Measurements from ENCODE around the gene CAMK1.

- TF ChIP-seq POLR2AphosphoS5 (IDR thresholded peaks at IDR 0.05; ENCODE audit: low read depth, low read length) (no peak), TAF1 (IDR thresholded peaks at IDR 0.05; ENCODE audit: borderline replicate concordance, insufficient read depth, low read length) (no peak), SIN3A (IDR thresholded peaks at IDR 0.05; ENCODE audit: borderline replicate concordance, insufficient read depth, low read length) (no peak)
- TF ChIP-seq, protein P1, sequence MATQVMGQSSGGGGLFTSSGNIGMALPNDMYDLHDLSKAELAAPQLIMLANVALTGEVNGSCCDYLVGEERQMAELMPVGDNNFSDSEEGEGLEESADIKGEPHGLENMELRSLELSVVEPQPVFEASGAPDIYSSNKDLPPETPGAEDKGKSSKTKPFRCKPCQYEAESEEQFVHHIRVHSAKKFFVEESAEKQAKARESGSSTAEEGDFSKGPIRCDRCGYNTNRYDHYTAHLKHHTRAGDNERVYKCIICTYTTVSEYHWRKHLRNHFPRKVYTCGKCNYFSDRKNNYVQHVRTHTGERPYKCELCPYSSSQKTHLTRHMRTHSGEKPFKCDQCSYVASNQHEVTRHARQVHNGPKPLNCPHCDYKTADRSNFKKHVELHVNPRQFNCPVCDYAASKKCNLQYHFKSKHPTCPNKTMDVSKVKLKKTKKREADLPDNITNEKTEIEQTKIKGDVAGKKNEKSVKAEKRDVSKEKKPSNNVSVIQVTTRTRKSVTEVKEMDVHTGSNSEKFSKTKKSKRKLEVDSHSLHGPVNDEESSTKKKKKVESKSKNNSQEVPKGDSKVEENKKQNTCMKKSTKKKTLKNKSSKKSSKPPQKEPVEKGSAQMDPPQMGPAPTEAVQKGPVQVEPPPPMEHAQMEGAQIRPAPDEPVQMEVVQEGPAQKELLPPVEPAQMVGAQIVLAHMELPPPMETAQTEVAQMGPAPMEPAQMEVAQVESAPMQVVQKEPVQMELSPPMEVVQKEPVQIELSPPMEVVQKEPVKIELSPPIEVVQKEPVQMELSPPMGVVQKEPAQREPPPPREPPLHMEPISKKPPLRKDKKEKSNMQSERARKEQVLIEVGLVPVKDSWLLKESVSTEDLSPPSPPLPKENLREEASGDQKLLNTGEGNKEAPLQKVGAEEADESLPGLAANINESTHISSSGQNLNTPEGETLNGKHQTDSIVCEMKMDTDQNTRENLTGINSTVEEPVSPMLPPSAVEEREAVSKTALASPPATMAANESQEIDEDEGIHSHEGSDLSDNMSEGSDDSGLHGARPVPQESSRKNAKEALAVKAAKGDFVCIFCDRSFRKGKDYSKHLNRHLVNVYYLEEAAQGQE (IDR thresholded peaks at IDR 0.05; ENCODE audit: insufficient read depth in 1 of 2, low read depth in 2 of 2, low read length in 2 of 2), result no peak
Observed at GRCh38 chr3:9743548-9743947, 26.2 kb downstream of the CAMK1 start.
